Transverse colon (tissue), 4 donors: ENCODE data around the gene ICAM4. TPM values are rescaled to one million over a fixed set of nuclear protein-coding genes. Genes with fewer than 3 reads are reported as not detected.

Experiments
- DNase-seq: peaks from one replicate; pipeline ENCODE4 v3.0.0-alpha.2; 2019
- H3K27ac ChIP-seq, 4 donors: fragments of 200-600 bp; sonication (generic); 2 replicates each; pipeline ENCODE4 v1.5.1; 2016 to 2018; ENCODE audit warnings: inconsistent platforms in 4 of 4
- H3K27me3 ChIP-seq: fragments of 200-600 bp; sonication (generic); 2 replicates; pipeline ENCODE4 v1.5.1; 2017; ENCODE audit warnings: inconsistent platforms
- H3K36me3 ChIP-seq, 4 donors: fragments of 200-600 bp; sonication (generic); 2 replicates each; pipeline ENCODE4 v1.5.1; 2017 to 2019; ENCODE audit warnings: inconsistent platforms in 4 of 4
- H3K4me1 ChIP-seq, 4 donors: fragments of 200-600 bp; sonication (generic); 2 replicates each; pipeline ENCODE4 v1.5.1; 2017 to 2020; ENCODE audit warnings: inconsistent platforms in 4 of 4
- H3K4me3 ChIP-seq, 4 donors: fragments of 200-600 bp; sonication (generic); 1 replicate in 1 of 4; 2 replicates in 3 of 4; pipeline versions ENCODE4 v1.5.1 to v1.6.1; 2017 to 2019; ENCODE audit warnings: inconsistent platforms in 4 of 4
- H3K9me3 ChIP-seq, 2 donors: fragments of 200-600 bp; sonication (generic); 2 replicates each; pipeline ENCODE4 v1.5.1; 2017 to 2019; ENCODE audit warnings: inconsistent platforms in 2 of 2
- CTCF ChIP-seq, 5 experiments: fragments of 200-600 bp in 3 of 5; fragments of 450-650 bp in 2 of 5; sonication (generic) in 3 of 5; IDR thresholded peaks; 1 replicate in 2 of 5; 2 replicates in 3 of 5; pipeline ENCODE4 v1.5.1; 2016 to 2017; ENCODE audit warnings: antibody characterized with exemption in 5 of 5, inconsistent platforms in 3 of 5, mild to moderate bottlenecking in 2 of 5, moderate library complexity in 1 of 5
- EP300 ChIP-seq: sonication (generic); formaldehyde crosslinking; IDR thresholded peaks from one replicate; pipeline ENCODE4 v1.6.1; 2017; ENCODE audit warnings: antibody characterized with exemption, low read depth
- POLR2A ChIP-seq: fragments of 450-650 bp; IDR thresholded peaks from one replicate; pipeline ENCODE4 v1.6.1; 2016; ENCODE audit warnings: antibody characterized with exemption, mild to moderate bottlenecking, moderate library complexity
- POLR2AphosphoS5 ChIP-seq, 3 donors: sonication (generic); formaldehyde crosslinking; IDR thresholded peaks; one replicate each; pipeline ENCODE4 v1.6.1; 2016; ENCODE audit warnings: antibody characterized with exemption in 3 of 3
- WGBS, 2 donors: methylation state at CpG; one replicate each; pipeline ENCODE4 v1.1.5; 2018; ENCODE audit warnings: low coverage in 1 of 2; 5-methylcytosine and 5-hydroxymethylcytosine counted together
- in situ Hi-C, 4 donors: fragments of 200-750 bp; cut with MboI; loops; one replicate each; pipeline versions ENCODE4 v1.15.0 to v1.15.1; 2017; ENCODE audit warnings: low sequenced_read_pairs in 3 of 4, low pct_ligation_motif_present in 1 of 4, low pct_unique_long_range_greater_than_20kb in 1 of 4
- intact Hi-C: fragments of 100-400 bp; cut with DNase I; formaldehyde crosslinking; loops from one replicate; pipeline ENCODE4 v1.15.1; 2023; ENCODE audit warnings: low total_unique reads
- total RNA-seq, 4 donors: library from RNA; depleted of rRNA; stranded (reverse); fragments of >200 nt; gene quantifications; one replicate each; pipeline ENCODE4 v1.1.0, GENCODE V29; 2016

Gene ICAM4
- total RNA-seq, 4 donors from 2014 or later = 0.48 to 0.55 TPM; not detected in 2

GRCh38 chr19:10283301-10284064 lies 3.3 kb upstream of the ICAM4 start:
- no peak for TF ChIP-seq EP300
- TF ChIP-seq POLR2A = no peak
- no peak for TF ChIP-seq POLR2AphosphoS5 (IDR thresholded peaks at IDR 0.05)
- no peak for TF ChIP-seq CTCF (IDR thresholded peaks at IDR 0.05)
- H3K27me3 ChIP-seq = peaks cover 20% of the 10 kb centered on the region
- DNase-seq = no peak
- in situ Hi-C loops = no loop called here
- intact Hi-C loops = no loop called here
- no peak overlapping the region for H3K4me3 ChIP-seq
- peaks cover under 1 to 17% (median 12%) of the 10 kb centered on the region in 4 donors for H3K4me1 ChIP-seq
- no peaks in the 10 kb centered on the region for H3K9me3 ChIP-seq
- H3K27ac ChIP-seq = no peak overlapping the region
- no peaks in the 10 kb centered on the region for H3K36me3 ChIP-seq
- WGBS, 2 donors = 60 to 79% methylated on average over 1 to 22 of the region's 23 CpGs

GRCh38 chr19:10284065-10284959 lies 2.4 kb upstream of the ICAM4 start:
- in situ Hi-C loops (no loop called here), intact Hi-C loops (no loop called here)
- TF ChIP-seq EP300 (no peak), POLR2A (no peak), CTCF (IDR thresholded peaks at IDR 0.05) (no peak), POLR2AphosphoS5 (IDR thresholded peaks at IDR 0.05) (no peak)
- Histone ChIP-seq H3K27me3 (peaks cover 28% of the 10 kb centered on the region), H3K4me1 (peaks cover 8 to 25% (median 21%) of the 10 kb centered on the region in 4 donors), H3K27ac (no peak overlapping the region), H3K36me3 (no peaks in the 10 kb centered on the region), H3K4me3 (no peak overlapping the region), H3K9me3 (no peaks in the 10 kb centered on the region)
- DNase-seq = no peak
- WGBS, 2 donors = 91% methylated on average over 33 of the region's 34 CpGs; no CpG with 5 or more reads in 1 of the 2 donors

DNA sequence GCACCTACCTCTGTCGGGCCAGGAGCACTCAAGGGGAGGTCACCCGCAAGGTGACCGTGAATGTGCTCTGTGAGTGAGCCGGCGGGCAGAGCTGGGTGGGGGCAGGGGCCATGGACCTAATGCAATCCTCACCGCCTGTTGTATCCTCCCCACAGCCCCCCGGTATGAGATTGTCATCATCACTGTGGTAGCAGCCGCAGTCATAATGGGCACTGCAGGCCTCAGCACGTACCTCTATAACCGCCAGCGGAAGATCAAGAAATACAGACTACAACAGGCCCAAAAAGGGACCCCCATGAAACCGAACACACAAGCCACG lies 1.8 kb upstream of the ICAM4 start:
- Histone ChIP-seq H3K4me1 (peaks cover 13 to 31% (median 27%) of the 10 kb centered on the region in 4 donors), H3K4me3 (no peak overlapping the region), H3K27ac (no peak overlapping the region), H3K36me3 (no peaks in the 10 kb centered on the region), H3K9me3 (no peaks in the 10 kb centered on the region), H3K27me3 (peaks cover 34% of the 10 kb centered on the region)
- intact Hi-C loops = loop anchor here (5.0 kb wide), 1 partner anchor 647 kb away; no protein-coding TSS in a partner anchor
- WGBS, 2 donors = 95% methylated on average over 13 of the region's 13 CpGs; no CpG with 5 or more reads in 1 of the 2 donors
- TF ChIP-seq EP300 (no peak), POLR2AphosphoS5 (IDR thresholded peaks at IDR 0.05) (no peak), POLR2A (no peak), CTCF (IDR thresholded peaks at IDR 0.05) (no peak)
- in situ Hi-C loops = no loop called here
- DNase-seq = no peak

DNA sequence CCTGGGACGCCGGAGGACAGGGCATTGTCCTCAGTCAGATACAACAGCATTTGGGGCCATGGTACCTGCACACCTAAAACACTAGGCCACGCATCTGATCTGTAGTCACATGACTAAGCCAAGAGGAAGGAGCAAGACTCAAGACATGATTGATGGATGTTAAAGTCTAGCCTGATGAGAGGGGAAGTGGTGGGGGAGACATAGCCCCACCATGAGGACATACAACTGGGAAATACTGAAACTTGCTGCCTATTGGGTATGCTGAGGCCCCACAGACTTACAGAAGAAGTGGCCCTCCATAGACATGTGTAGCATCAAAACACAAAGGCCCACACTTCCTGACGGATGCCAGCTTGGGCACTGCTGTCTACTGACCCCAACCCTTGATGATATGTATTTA lies 1.4 kb upstream of the ICAM4 start:
- no peak for TF ChIP-seq EP300
- no peak for TF ChIP-seq CTCF (IDR thresholded peaks at IDR 0.05)
- TF ChIP-seq POLR2A = no peak
- TF ChIP-seq POLR2AphosphoS5 (IDR thresholded peaks at IDR 0.05) = no peak
- no peaks in the 10 kb centered on the region for H3K36me3 ChIP-seq
- H3K27me3 ChIP-seq = peaks cover 39% of the 10 kb centered on the region
- H3K4me1 ChIP-seq = peaks cover 18 to 34% (median 31%) of the 10 kb centered on the region in 4 donors
- in situ Hi-C loops (no loop called here), intact Hi-C loops (loop anchor here (5.0 kb wide), 1 partner anchor 647 kb away; no protein-coding TSS in a partner anchor)
- no peak overlapping the region for H3K27ac ChIP-seq
- whole genome bisulfite sequencing, 2 donors = 83 to 85% methylated on average over 1 to 4 of the region's 4 CpGs
- DNase-seq = no peak
- H3K9me3 ChIP-seq = no peaks in the 10 kb centered on the region
- H3K4me3 ChIP-seq = no peak overlapping the region
